Ovary (tissue), 9 donors: ENCODE results near the gene DNASE2. TPM values are rescaled to one million over a fixed set of nuclear protein-coding genes. Genes with fewer than 3 reads are reported as not detected.

Experiments
- DNase-seq, 5 donors: peaks; one replicate each; pipeline ENCODE4 v3.0.0-alpha.2; 2019 to 2020
- H3K27ac ChIP-seq, 2 donors: fragments of 200-600 bp; one replicate each; pipeline versions ENCODE4 v1.5.1 to v1.8.0; 2019 to 2022
- H3K27me3 ChIP-seq: fragments of 200-600 bp; one replicate; pipeline ENCODE4 v1.8.0; 2022
- H3K36me3 ChIP-seq: fragments of 200-600 bp; sonication (generic); one replicate; pipeline ENCODE4 v1.5.1; 2019
- H3K4me1 ChIP-seq: one replicate; pipeline ENCODE4 v1.8.1; 2013; ENCODE audit warnings: mild to moderate bottlenecking, moderate library complexity; ENCODE audit not compliant: insufficient read depth
- H3K4me3 ChIP-seq: fragments of 200-600 bp; sonication (generic); one replicate; pipeline ENCODE4 v1.5.1; 2017
- H3K9me3 ChIP-seq, 2 donors: fragments of 200-600 bp in 1 of 2; sonication (generic) in 1 of 2; one replicate each; pipeline versions ENCODE4 v1.5.1 to v1.8.1; 2013 to 2019; ENCODE audit warnings: mild to moderate bottlenecking in 1 of 2, moderate library complexity in 1 of 2
- CTCF ChIP-seq, 3 donors: fragments of 450-650 bp in 2 of 3; fragments of 200-600 bp in 1 of 3; IDR thresholded peaks; one replicate each; pipeline versions ENCODE4 v1.5.1 to v1.8.0; 2016 to 2022; ENCODE audit warnings: antibody characterized with exemption in 3 of 3, mild to moderate bottlenecking in 1 of 3
- EP300 ChIP-seq: sonication (generic); formaldehyde crosslinking; IDR thresholded peaks from one replicate; pipeline ENCODE4 v1.6.1; 2017; ENCODE audit warnings: antibody characterized with exemption
- POLR2A ChIP-seq: fragments of 450-650 bp; IDR thresholded peaks from one replicate; pipeline ENCODE4 v1.6.1; 2017; ENCODE audit warnings: antibody characterized with exemption, mild to moderate bottlenecking, moderate library complexity
- WGBS, 3 donors: extraction: QIAGEN DNeasy Blood & Tissue Kit in 1 of 3; methylation state at CpG; one replicate each; pipeline versions ENCODE4 v1.1.5 to v1.1.7; 2013 to 2017; 5-methylcytosine and 5-hydroxymethylcytosine counted together
- intact Hi-C, 4 donors: fragments of 100-400 bp; cut with DNase I; formaldehyde crosslinking; loops; one replicate each; pipeline versions ENCODE4 v1.11.0 to v1.15.1; 2022 to 2023
- polyA plus RNA-seq, 2 donors: library from polyadenylated mRNA; stranded (reverse); fragments of 200-250 nt in 1 of 2; fragments of 350-450 nt in 1 of 2; fragmentation: Illumina TruSeq in 1 of 2; extraction: RNeasy Lipid Tissue Mini Kit (QIAGEN cat#74804) in 1 of 2; gene quantifications; one replicate each; pipeline ENCODE4 v1.2.3, GENCODE V29; 2013 to 2014
- total RNA-seq, 7 donors: library from RNA; depleted of rRNA in 2 of 7; stranded (reverse); fragments of >200 nt in 2 of 7; fragmentation: NEBNext Ultra II Directional in 3 of 7; extraction: Animal tissue kit (Norgen Biotek cat#: 25700) in 3 of 7; gene quantifications; one replicate each; pipeline versions ENCODE4 v1.1.0 to v1.2.4, GENCODE V29; 2016 to 2023
- donor health status: DM: no; HTN: no; CAD: no; lungs with moderate emphysema.
- donor health status: DM: no; HTN: no; CAD: no.
- donor health status: Bipolar disorder and iron deficiency.
- donor health status: DM: yes; HTN: yes; CAD: no.
- donor health status: DM: no; HTN: no; CAD: no.
- donor health status: DM: yes; HTN: yes; CAD: no.

DNASE2 gene
- total and polyA plus RNA-seq, 9 donors = 20.9 to 54.2 (median 29.2) TPM

- TF ChIP-seq EP300 (no peak), POLR2A (no peak), CTCF (IDR thresholded peaks at IDR 0.05) (no peak)
- peak; percentile 76 to 88 (median 79) for DNase-seq
- no peak overlapping the region for H3K4me3 ChIP-seq
These were observed 31.8 kb upstream of the DNASE2 start for GRCh38 chr19:12913011-12913561.

GRCh38 chr19:12912571-12912970 is 31.3 kb upstream of the DNASE2 start:
- WGBS, 3 donors = 27 to 37% (median 31%) methylated on average over 4 of the region's 4 CpGs
- H3K27me3 ChIP-seq = no peaks in the 10 kb centered on the region
- no peak overlapping the region for H3K4me3 ChIP-seq
- intact Hi-C loops = no loop called here
- no peak for TF ChIP-seq EP300
- TF ChIP-seq CTCF (IDR thresholded peaks at IDR 0.05) = no peak
- TF ChIP-seq POLR2A = no peak
- H3K36me3 ChIP-seq = no peaks in the 10 kb centered on the region
- no peak for DNase-seq
- peak overlapping the region in 1 of 2 donors; percentile 70 for H3K27ac ChIP-seq
- H3K4me1 ChIP-seq = peaks cover 2% of the 10 kb centered on the region
- H3K9me3 ChIP-seq = no peaks in the 10 kb centered on the region

More at GRCh38 chr19:12913011-12913561, 31.8 kb upstream of the DNASE2 start:
- peaks cover 2% of the 10 kb centered on the region for H3K4me1 ChIP-seq
- intact Hi-C loops = no loop called here
- no peaks in the 10 kb centered on the region for H3K27me3 ChIP-seq
- peak overlapping the region in 1 of 2 donors; percentile 70 for H3K27ac ChIP-seq
- WGBS, 3 donors = 1 to 6% (median 2%) methylated on average over 22 of the region's 22 CpGs
- H3K9me3 ChIP-seq = no peaks in the 10 kb centered on the region
- no peaks in the 10 kb centered on the region for H3K36me3 ChIP-seq

- intact Hi-C loops = no loop called here
- no peaks in the 10 kb centered on the region for H3K4me1 ChIP-seq
- WGBS, 3 donors = 81 to 89% (median 86%) methylated on average over 9 of the region's 9 CpGs
- DNase-seq = no peak
- no peaks in the 10 kb centered on the region for H3K9me3 ChIP-seq
- no peaks in the 10 kb centered on the region for H3K36me3 ChIP-seq
- TF ChIP-seq CTCF (IDR thresholded peaks at IDR 0.05) (no peak), EP300 (no peak), POLR2A (no peak)
- no peaks in the 10 kb centered on the region for H3K27me3 ChIP-seq
- no peak overlapping the region for H3K4me3 ChIP-seq
- H3K27ac ChIP-seq = no peak overlapping the region
These were observed 25.9 kb upstream of the DNASE2 start for GRCh38 chr19:12907166-12907565.

GRCh38 chr19:12899891-12900518 is 18.8 kb upstream of the DNASE2 start:
- Histone ChIP-seq H3K4me1 (no peaks in the 10 kb centered on the region), H3K9me3 (no peaks in the 10 kb centered on the region), H3K27ac (no peak overlapping the region), H3K36me3 (no peaks in the 10 kb centered on the region), H3K4me3 (no peak overlapping the region), H3K27me3 (no peaks in the 10 kb centered on the region)
- no peak for TF ChIP-seq POLR2A
- no peak for TF ChIP-seq CTCF (IDR thresholded peaks at IDR 0.05)
- TF ChIP-seq EP300 = no peak
- intact Hi-C loops = no loop called here
- DNase-seq = no peak
- 87 to 89% (median 88%) methylated on average over 10 of the region's 10 CpGs for WGBS, 3 donors
